Activated naive CD8-positive, alpha-beta T cell treated with anti-CD3 and anti-CD28 coated beads, Interleukin-2, amount 50 U/mL, for 24 hours (primary cell): Measurements from ENCODE around the gene PLIN1.

Experiments
- ATAC-seq: fragments of 150-1000 bp; cut with Tn5 transposase; one replicate; pipeline ENCODE4 v1.10.0; 2021
- DNase-seq: peaks from one replicate; pipeline ENCODE4 v3.0.0; 2021
- H3K27ac Mint-ChIP-seq: one replicate; pipeline ENCODE4 v1.8.0; 2021; ENCODE audit warnings: mild to moderate bottlenecking, mixed read lengths
- H3K27me3 Mint-ChIP-seq: one replicate; pipeline ENCODE4 v1.8.0; 2021; ENCODE audit warnings: mixed read lengths
- H3K36me3 Mint-ChIP-seq: one replicate; pipeline ENCODE4 v1.8.0; 2021; ENCODE audit warnings: low read depth, mixed read lengths
- H3K4me1 Mint-ChIP-seq: one replicate; pipeline ENCODE4 v1.8.0; 2021; ENCODE audit warnings: mixed read lengths
- H3K4me3 Mint-ChIP-seq: one replicate; pipeline ENCODE4 v1.8.0; 2021; ENCODE audit warnings: mild to moderate bottlenecking, moderate library complexity, mixed read lengths
- H3K9me3 Mint-ChIP-seq: one replicate; pipeline ENCODE4 v1.8.0; 2021; ENCODE audit warnings: mixed read lengths

Gene PLIN1

GRCh38 chr15:89681146-89681545, 2.0 kb upstream of the PLIN1 start:
- peaks cover 2% of the 10 kb centered on the region for H3K36me3 Mint-ChIP-seq
- ATAC-seq (no peak), DNase-seq (no peak)
- no peaks in the 10 kb centered on the region for H3K27me3 Mint-ChIP-seq
- no peak overlapping the region for H3K27ac Mint-ChIP-seq
- H3K4me1 Mint-ChIP-seq = no peaks in the 10 kb centered on the region
- no peaks in the 10 kb centered on the region for H3K9me3 Mint-ChIP-seq
- H3K4me3 Mint-ChIP-seq = no peak overlapping the region

- DNase-seq (no peak), ATAC-seq (no peak)
- H3K4me1 Mint-ChIP-seq = no peaks in the 10 kb centered on the region
- peaks cover under 1% of the 10 kb centered on the region for H3K36me3 Mint-ChIP-seq
- no peak overlapping the region for H3K27ac Mint-ChIP-seq
- H3K4me3 Mint-ChIP-seq = no peak overlapping the region
- H3K27me3 Mint-ChIP-seq = no peaks in the 10 kb centered on the region
- H3K9me3 Mint-ChIP-seq = no peaks in the 10 kb centered on the region
Measured at GRCh38 chr15:89680282-89680873, 1.2 kb upstream of the PLIN1 start.

DNA sequence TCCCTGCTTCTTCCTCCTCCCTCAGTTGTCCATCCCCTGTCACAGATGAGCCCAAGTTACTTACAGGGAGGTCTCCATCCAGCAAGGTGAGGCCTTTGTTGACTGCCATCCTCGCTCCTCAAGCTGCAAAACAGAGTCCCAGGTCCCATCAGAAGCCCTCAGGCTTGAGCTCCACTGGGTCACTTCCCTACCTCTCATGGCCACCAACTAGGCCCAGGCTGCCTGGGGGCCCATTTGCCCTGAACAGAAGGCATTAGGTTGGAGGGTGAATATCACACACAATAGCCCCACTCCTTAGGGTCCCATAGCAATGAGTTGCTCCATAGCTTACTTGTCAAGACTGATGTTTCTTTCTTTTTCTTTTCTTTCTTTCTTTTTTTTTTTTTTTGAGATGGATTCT, 1.8 kb downstream of the PLIN1 start:
- no peaks in the 10 kb centered on the region for H3K27me3 Mint-ChIP-seq
- ATAC-seq (no peak), DNase-seq (no peak)
- H3K27ac Mint-ChIP-seq = no peak overlapping the region
- no peaks in the 10 kb centered on the region for H3K9me3 Mint-ChIP-seq
- no peaks in the 10 kb centered on the region for H3K4me1 Mint-ChIP-seq
- H3K36me3 Mint-ChIP-seq = no peaks in the 10 kb centered on the region
- no peak overlapping the region for H3K4me3 Mint-ChIP-seq

DNA sequence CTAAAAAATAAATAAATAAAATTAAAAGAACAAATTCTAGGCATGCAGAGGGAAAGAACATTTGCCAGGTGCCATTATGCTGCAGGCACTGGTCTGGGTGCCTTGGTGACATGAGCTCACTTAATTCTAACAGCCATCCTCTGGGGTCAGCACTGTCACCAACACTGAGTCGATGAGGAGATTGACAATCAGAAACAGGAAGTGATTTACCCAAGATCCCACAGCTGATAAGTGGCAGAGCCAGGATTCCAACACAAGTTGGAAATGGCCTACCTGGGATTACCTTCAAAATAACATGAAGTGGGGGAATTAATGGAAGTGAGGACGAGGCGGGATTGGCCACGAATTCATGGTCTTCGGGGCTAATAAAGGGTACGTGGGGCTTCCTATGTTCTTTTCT, 3.6 kb downstream of the PLIN1 start:
- Mint-ChIP-seq H3K4me1 (peaks cover 3% of the 10 kb centered on the region), H3K27me3 (no peaks in the 10 kb centered on the region), H3K36me3 (no peaks in the 10 kb centered on the region), H3K9me3 (no peaks in the 10 kb centered on the region), H3K27ac (no peak overlapping the region), H3K4me3 (no peak overlapping the region)
- no peak for ATAC-seq
- DNase-seq = no peak

DNA sequence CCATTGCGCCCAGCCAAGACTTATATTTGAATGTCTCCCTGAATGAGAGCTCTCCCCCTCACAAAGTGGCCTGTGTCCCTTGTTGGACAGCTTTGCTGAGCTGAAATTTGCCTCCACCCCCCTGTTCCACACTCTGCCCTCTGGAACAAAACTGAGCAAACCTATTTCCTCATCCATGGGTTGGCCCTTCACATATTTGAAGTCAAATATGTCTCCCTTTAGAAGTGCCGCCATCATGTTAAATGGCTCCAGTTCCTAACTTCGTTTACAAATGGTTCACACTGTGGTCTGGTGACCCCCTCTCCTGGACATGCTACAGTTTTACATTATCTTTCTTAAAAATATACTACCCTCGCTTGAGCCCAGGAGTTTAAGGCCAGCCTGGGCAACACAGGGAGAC, 4.6 kb downstream of the PLIN1 start:
- ATAC-seq = no peak
- Mint-ChIP-seq H3K36me3 (no peaks in the 10 kb centered on the region), H3K27me3 (no peaks in the 10 kb centered on the region), H3K4me1 (peaks cover 3% of the 10 kb centered on the region), H3K4me3 (no peak overlapping the region), H3K9me3 (no peaks in the 10 kb centered on the region), H3K27ac (no peak overlapping the region)
- no peak for DNase-seq

GRCh38 chr15:89673165-89673512, 6.0 kb downstream of the PLIN1 start:
- no peaks in the 10 kb centered on the region for H3K9me3 Mint-ChIP-seq
- no peak overlapping the region for H3K27ac Mint-ChIP-seq
- no peaks in the 10 kb centered on the region for H3K36me3 Mint-ChIP-seq
- H3K4me1 Mint-ChIP-seq = peaks cover 3% of the 10 kb centered on the region
- H3K4me3 Mint-ChIP-seq = no peak overlapping the region
- no peak for ATAC-seq
- peak; percentile 34 for DNase-seq
- H3K27me3 Mint-ChIP-seq = no peaks in the 10 kb centered on the region

- Mint-ChIP-seq H3K36me3 (no peaks in the 10 kb centered on the region), H3K27ac (no peak overlapping the region), H3K4me1 (peaks cover 3% of the 10 kb centered on the region), H3K27me3 (peaks cover 4% of the 10 kb centered on the region), H3K4me3 (no peak overlapping the region), H3K9me3 (no peaks in the 10 kb centered on the region)
- no peak for ATAC-seq
- DNase-seq = no peak
Measured at GRCh38 chr15:89672221-89673164, 6.7 kb downstream of the PLIN1 start.

DNA sequence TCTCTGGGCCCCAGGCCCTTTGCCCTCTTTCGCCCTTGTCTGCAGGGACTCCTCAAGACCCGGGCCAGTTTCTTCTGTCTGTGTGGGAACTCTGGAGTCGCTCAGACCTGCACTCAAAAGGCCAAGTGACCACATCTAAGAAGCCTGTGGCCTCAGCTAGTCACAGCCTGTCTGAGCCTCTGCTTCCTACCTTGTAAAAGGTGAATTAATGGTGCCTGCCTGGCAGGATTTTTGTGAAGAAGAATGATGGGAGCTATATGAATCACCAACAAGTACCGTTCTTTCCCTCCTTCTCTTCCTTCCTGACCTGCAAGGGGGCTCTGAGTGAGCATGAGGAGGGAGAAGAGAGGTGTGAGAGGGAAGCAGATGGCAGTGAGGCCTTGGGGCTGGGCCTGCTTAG, 7.5 kb downstream of the PLIN1 start:
- Mint-ChIP-seq H3K4me1 (peaks cover 3% of the 10 kb centered on the region), H3K4me3 (no peak overlapping the region), H3K27ac (no peak overlapping the region), H3K27me3 (peaks cover 6% of the 10 kb centered on the region), H3K36me3 (no peaks in the 10 kb centered on the region), H3K9me3 (no peaks in the 10 kb centered on the region)
- ATAC-seq = peak; percentile 60
- DNase-seq = no peak

DNA sequence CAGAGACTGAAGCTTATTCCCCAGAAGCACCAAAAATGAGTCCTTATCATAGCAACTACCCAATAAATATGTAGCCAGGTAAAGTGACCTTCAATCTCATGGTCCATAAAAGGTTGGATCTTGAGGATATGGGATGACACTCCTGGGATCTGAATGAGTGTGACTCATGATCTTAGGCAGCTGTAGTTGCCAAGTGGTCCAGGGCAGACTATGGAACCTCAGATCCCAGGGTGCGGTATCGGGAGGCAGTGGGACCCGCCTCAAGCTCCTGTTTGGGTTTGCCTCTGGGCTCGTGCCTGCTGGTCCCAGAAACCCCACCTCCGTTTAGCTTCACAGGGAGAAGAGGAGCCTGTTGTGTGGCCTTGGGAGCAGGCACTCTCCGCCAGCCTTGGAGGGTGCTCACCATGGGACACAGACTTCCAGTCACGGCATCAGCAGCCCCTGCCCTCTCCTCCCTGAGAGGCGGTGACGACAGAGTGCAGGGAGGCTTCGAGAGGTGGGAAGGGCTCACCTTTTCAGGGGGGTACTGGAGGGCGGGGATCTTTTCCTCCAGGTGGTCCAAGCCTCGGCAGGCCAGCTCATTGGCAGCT, 8.1 kb downstream of the PLIN1 start:
- no peak for DNase-seq
- H3K36me3 Mint-ChIP-seq = no peaks in the 10 kb centered on the region
- H3K27me3 Mint-ChIP-seq = peaks cover 12% of the 10 kb centered on the region
- H3K9me3 Mint-ChIP-seq = no peaks in the 10 kb centered on the region
- ATAC-seq = no peak
- peaks cover 3% of the 10 kb centered on the region for H3K4me1 Mint-ChIP-seq
- H3K4me3 Mint-ChIP-seq = no peak overlapping the region
- H3K27ac Mint-ChIP-seq = no peak overlapping the region

GRCh38 chr15:89669941-89670340, 9.2 kb downstream of the PLIN1 start:
- H3K27me3 Mint-ChIP-seq = peaks cover 16% of the 10 kb centered on the region
- no peak for ATAC-seq
- no peak overlapping the region for H3K27ac Mint-ChIP-seq

GRCh38 chr15:89669309-89669865, 9.8 kb downstream of the PLIN1 start:
- Mint-ChIP-seq H3K27ac (no peak overlapping the region), H3K9me3 (no peaks in the 10 kb centered on the region), H3K36me3 (no peaks in the 10 kb centered on the region), H3K4me3 (no peak overlapping the region), H3K4me1 (peaks cover 4% of the 10 kb centered on the region), H3K27me3 (peaks cover 21% of the 10 kb centered on the region)
- DNase-seq (no peak), ATAC-seq (no peak)

More at GRCh38 chr15:89669941-89670340, 9.2 kb downstream of the PLIN1 start:
- H3K36me3 Mint-ChIP-seq = no peaks in the 10 kb centered on the region
- H3K4me1 Mint-ChIP-seq = peaks cover 4% of the 10 kb centered on the region
- no peak for DNase-seq
- no peak overlapping the region for H3K4me3 Mint-ChIP-seq
- no peaks in the 10 kb centered on the region for H3K9me3 Mint-ChIP-seq

DNA sequence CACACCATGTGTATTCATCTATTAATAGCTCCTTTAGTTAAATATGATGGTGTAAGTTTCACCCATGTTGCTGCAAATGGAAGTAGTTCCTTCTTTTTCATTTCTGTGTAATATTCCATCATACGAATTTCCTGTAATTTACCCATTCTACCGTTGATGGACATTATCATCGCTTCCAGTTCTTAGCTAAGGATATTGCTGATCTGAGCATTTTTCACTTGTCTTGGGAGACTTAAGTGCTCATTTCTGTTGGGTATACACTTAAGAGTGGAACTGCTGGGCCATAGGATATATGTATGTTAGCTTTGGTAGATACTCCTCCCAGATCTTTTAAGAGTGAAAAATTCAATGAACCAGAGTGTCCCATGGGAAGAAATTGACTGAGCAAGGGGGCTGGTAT, 11.0 kb downstream of the PLIN1 start:
- Mint-ChIP-seq H3K27ac (no peak overlapping the region), H3K4me1 (peaks cover 4% of the 10 kb centered on the region), H3K4me3 (no peak overlapping the region), H3K36me3 (no peaks in the 10 kb centered on the region), H3K9me3 (no peaks in the 10 kb centered on the region), H3K27me3 (peaks cover 26% of the 10 kb centered on the region)
- DNase-seq (no peak), ATAC-seq (no peak)

DNA sequence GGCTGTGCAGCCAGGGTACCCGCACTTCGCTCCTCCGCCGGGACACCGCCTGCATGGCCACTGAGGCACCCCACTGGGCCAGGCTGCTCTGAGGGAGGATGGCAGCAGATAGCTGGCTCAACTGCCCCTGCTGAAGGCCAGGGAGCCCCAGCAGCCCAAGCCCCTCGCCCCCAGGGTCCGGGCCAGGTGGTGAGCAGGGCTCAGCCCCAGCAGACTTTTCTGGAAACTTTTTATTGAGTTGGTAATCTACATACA, 11.5 kb downstream of the PLIN1 start:
- no peak for DNase-seq
- no peak for ATAC-seq
- H3K27me3 Mint-ChIP-seq = peaks cover 26% of the 10 kb centered on the region
- H3K36me3 Mint-ChIP-seq = no peaks in the 10 kb centered on the region
- no peak overlapping the region for H3K4me3 Mint-ChIP-seq
- H3K4me1 Mint-ChIP-seq = peaks cover 4% of the 10 kb centered on the region
- H3K9me3 Mint-ChIP-seq = no peaks in the 10 kb centered on the region
- H3K27ac Mint-ChIP-seq = no peak overlapping the region

DNA sequence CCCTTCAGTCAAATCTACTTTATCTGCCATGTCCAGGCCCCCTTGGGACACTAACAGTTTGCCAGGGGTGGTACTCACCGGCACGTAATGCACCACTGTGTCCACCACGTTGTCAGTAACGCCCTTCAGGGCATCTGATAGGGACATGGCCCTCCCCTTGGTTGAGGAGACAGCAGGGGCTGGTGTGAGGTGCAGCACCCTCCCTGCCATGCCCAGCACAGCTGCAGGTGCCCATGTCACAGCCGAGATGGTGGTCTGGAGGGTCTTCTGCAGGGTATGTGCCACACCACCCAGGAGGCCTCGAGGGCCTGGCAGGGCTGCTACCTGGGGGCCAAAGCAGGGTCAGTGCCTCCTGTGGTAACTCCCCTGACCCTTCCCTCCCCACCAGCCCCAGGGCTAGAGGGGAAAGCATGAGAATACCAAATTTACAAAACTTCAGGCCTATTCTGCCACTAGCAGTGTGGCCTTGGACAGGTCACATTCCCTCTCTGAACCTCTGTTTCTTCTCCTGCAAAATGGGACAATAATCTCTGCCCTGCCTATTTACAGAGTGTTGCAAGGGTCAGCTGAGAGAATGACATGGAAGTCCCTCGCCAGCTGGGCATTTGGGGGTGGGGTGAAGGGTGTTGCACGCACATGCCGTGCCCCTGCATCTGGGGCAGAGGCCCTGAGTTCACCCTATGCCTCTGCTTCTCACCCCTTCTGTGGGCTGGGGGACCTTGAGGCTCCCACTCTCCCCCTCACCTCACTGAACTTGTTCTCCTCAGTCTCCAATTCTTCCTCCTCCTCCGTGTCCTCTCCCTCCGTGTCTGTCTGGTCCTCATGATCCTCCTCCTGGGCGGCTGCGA, 12.1 kb downstream of the PLIN1 start:
- DNase-seq (no peak), ATAC-seq (no peak)
- Mint-ChIP-seq H3K27me3 (peaks cover 30% of the 10 kb centered on the region), H3K9me3 (no peaks in the 10 kb centered on the region), H3K4me3 (no peak overlapping the region), H3K4me1 (peaks cover 4% of the 10 kb centered on the region), H3K27ac (no peak overlapping the region), H3K36me3 (no peaks in the 10 kb centered on the region)
